A673 (cell line): Measurements from ENCODE around the gene GSE1.

ENCODE experiments used
- EZH2 ChIP-seq: fragments of 200-600 bp; sonication (generic); IDR thresholded peaks from 2 replicates; pipeline ENCODE4 v1.6.1; 2017; ENCODE audit warnings: borderline replicate concordance, low read depth, mild to moderate bottlenecking, mixed read lengths, antibody characterized with exemption, low read length; ENCODE audit not compliant: poor library complexity, severe bottlenecking
- TF ChIP-seq, protein P1 (sequence below): fragments of 300-800, 200-600 bp; sonication (generic); conservative IDR thresholded peaks from 2 replicates; pipeline ENCODE4 v1.5.1; 2017; ENCODE audit warnings: low read depth, mild to moderate bottlenecking, antibody characterized with exemption, low read length, moderate library complexity, mixed read lengths

DNA sequence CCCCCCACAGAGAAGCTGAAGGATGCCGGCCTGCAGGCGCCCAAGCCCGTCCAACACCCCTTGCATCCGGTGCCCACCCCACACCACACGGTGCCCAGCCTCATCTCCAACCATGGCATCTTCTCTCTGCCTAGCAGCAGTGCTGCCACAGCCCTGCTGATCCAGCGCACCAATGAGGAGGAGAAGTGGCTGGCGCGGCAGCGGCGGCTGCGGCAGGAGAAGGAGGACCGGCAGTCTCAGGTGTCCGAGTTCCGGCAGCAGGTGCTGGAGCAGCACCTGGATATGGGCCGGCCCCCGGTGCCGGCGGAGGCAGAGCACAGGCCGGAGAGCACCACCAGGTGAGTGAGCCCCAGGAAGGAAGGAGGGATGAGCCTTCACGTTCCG lies 44.1 kb downstream of the GSE1 start:
- TF ChIP-seq, protein P1, sequence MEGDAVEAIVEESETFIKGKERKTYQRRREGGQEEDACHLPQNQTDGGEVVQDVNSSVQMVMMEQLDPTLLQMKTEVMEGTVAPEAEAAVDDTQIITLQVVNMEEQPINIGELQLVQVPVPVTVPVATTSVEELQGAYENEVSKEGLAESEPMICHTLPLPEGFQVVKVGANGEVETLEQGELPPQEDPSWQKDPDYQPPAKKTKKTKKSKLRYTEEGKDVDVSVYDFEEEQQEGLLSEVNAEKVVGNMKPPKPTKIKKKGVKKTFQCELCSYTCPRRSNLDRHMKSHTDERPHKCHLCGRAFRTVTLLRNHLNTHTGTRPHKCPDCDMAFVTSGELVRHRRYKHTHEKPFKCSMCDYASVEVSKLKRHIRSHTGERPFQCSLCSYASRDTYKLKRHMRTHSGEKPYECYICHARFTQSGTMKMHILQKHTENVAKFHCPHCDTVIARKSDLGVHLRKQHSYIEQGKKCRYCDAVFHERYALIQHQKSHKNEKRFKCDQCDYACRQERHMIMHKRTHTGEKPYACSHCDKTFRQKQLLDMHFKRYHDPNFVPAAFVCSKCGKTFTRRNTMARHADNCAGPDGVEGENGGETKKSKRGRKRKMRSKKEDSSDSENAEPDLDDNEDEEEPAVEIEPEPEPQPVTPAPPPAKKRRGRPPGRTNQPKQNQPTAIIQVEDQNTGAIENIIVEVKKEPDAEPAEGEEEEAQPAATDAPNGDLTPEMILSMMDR = no peak
- no peak for TF ChIP-seq EZH2
